KOPT-K1 (cell line): ENCODE measurements around the gene MUL1.

Experiments
- H3K27ac ChIP-seq: fragments of 200-600 bp; sonication (generic); 2 replicates; pipeline ENCODE4 v1.5.1; 2016; ENCODE audit warnings: antibody characterized with exemption, mild to moderate bottlenecking, low read depth, low read length; ENCODE audit not compliant: poor library complexity, severe bottlenecking
- H3K36me3 ChIP-seq: fragments of 200-600 bp; sonication (generic); 2 replicates; pipeline ENCODE4 v1.5.1; 2017; ENCODE audit warnings: antibody characterized with exemption, mild to moderate bottlenecking, low read length, moderate library complexity; ENCODE audit not compliant: insufficient read depth
- H3K9me3 ChIP-seq: fragments of 200-600 bp; sonication (generic); 2 replicates; pipeline ENCODE4 v1.5.1; 2017; ENCODE audit warnings: antibody characterized with exemption, low read length, mild to moderate bottlenecking; ENCODE audit not compliant: insufficient read depth, poor library complexity, severe bottlenecking

MUL1 gene

GRCh38 chr1:20483833-20484518 lies 24.0 kb downstream of the MUL1 start:
- Histone ChIP-seq H3K9me3 (no peaks in the 10 kb centered on the region), H3K27ac (no peak overlapping the region)

GRCh38 chr1:20483098-20483832 lies 24.7 kb downstream of the MUL1 start:
- no peaks in the 10 kb centered on the region for H3K9me3 ChIP-seq
- no peak overlapping the region for H3K27ac ChIP-seq
- H3K36me3 ChIP-seq, result no peaks in the 10 kb centered on the region

More at GRCh38 chr1:20483833-20484518, 24.0 kb downstream of the MUL1 start:
- H3K36me3 ChIP-seq, result no peaks in the 10 kb centered on the region

- no peaks in the 10 kb centered on the region for H3K36me3 ChIP-seq
- no peaks in the 10 kb centered on the region for H3K9me3 ChIP-seq
- no peak overlapping the region for H3K27ac ChIP-seq
These were observed 26.1 kb downstream of the MUL1 start for GRCh38 chr1:20481643-20482498.

- H3K27ac ChIP-seq, result no peak overlapping the region
- H3K9me3 ChIP-seq, result no peaks in the 10 kb centered on the region
- H3K36me3 ChIP-seq, result no peaks in the 10 kb centered on the region
These were observed 26.9 kb downstream of the MUL1 start for GRCh38 chr1:20480951-20481617.

GRCh38 chr1:20480243-20480944 lies 27.6 kb downstream of the MUL1 start:
- Histone ChIP-seq H3K27ac (no peak overlapping the region), H3K9me3 (no peaks in the 10 kb centered on the region), H3K36me3 (no peaks in the 10 kb centered on the region)

- no peak overlapping the region for H3K27ac ChIP-seq
These were observed 28.1 kb downstream of the MUL1 start for GRCh38 chr1:20479840-20480239.

GRCh38 chr1:20478057-20478635 lies 29.8 kb downstream of the MUL1 start:
- H3K9me3 ChIP-seq, result no peaks in the 10 kb centered on the region
- H3K36me3 ChIP-seq, result no peaks in the 10 kb centered on the region
- no peak overlapping the region for H3K27ac ChIP-seq

More at GRCh38 chr1:20479840-20480239, 28.1 kb downstream of the MUL1 start:
- H3K36me3 ChIP-seq, result no peaks in the 10 kb centered on the region
- H3K9me3 ChIP-seq, result no peaks in the 10 kb centered on the region

- H3K36me3 ChIP-seq, result no peaks in the 10 kb centered on the region
- no peak overlapping the region for H3K27ac ChIP-seq
- no peaks in the 10 kb centered on the region for H3K9me3 ChIP-seq
These were observed 30.4 kb downstream of the MUL1 start for GRCh38 chr1:20477348-20478056.

- Histone ChIP-seq H3K36me3 (no peaks in the 10 kb centered on the region), H3K27ac (no peak overlapping the region), H3K9me3 (no peaks in the 10 kb centered on the region)
These were observed 31.5 kb downstream of the MUL1 start for GRCh38 chr1:20476265-20477038.

GRCh38 chr1:20474996-20475395 lies 33.0 kb downstream of the MUL1 start:
- H3K27ac ChIP-seq, result no peak overlapping the region
- no peaks in the 10 kb centered on the region for H3K9me3 ChIP-seq
- H3K36me3 ChIP-seq, result no peaks in the 10 kb centered on the region

- H3K36me3 ChIP-seq, result no peaks in the 10 kb centered on the region
- no peaks in the 10 kb centered on the region for H3K9me3 ChIP-seq
- no peak overlapping the region for H3K27ac ChIP-seq
These were observed 33.5 kb downstream of the MUL1 start for GRCh38 chr1:20474333-20474975.

- Histone ChIP-seq H3K9me3 (no peaks in the 10 kb centered on the region), H3K27ac (no peak overlapping the region), H3K36me3 (no peaks in the 10 kb centered on the region)
These were observed 34.1 kb downstream of the MUL1 start for GRCh38 chr1:20473894-20474293.
